Measurements from ENCODE around the gene SPINT2.

SPINT2 gene

DNA sequence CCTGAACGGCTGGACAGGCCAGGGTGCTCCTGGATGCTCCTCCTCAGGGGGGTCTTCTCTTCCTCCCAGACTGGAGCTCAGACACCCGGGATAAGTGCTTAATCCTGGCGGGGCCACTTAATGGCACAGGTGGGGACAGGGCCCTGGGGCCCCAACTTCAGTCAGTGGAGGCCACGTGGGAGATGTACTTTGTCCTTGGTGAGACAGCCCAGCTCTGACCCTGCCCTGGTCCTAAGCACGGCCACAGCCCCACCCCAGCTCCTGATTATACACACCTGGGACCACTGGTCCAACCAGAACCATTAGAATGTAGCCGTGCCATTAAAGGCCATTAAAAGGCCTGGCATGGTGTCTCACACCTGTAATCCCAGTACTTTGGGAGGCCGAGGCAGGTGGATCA lies 16.0 kb upstream of the SPINT2 start:
- TF ChIP-seq CTCF (IDR thresholded peaks at IDR 0.05) = no peak

DNA sequence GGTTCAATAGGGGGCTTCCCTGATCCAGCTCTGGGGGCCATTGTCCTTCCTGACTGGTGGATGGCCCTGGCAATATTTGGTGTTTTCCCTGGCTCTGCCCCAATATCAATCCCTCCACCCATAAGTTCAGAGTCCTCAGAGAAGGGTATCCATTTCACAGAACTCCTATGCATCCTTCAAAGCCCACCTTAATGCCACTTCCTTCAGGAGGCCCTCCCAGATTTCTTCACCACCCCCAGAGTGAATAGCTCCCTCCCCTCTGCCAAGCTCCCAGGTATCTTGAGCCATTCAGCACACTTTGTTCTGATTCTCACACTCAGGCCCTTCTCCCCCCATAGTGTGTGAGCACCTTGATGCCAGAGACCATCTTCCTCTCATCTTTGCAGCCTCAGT lies 13.9 kb upstream of the SPINT2 start:
- no peak for TF ChIP-seq CTCF (IDR thresholded peaks at IDR 0.05)

DNA sequence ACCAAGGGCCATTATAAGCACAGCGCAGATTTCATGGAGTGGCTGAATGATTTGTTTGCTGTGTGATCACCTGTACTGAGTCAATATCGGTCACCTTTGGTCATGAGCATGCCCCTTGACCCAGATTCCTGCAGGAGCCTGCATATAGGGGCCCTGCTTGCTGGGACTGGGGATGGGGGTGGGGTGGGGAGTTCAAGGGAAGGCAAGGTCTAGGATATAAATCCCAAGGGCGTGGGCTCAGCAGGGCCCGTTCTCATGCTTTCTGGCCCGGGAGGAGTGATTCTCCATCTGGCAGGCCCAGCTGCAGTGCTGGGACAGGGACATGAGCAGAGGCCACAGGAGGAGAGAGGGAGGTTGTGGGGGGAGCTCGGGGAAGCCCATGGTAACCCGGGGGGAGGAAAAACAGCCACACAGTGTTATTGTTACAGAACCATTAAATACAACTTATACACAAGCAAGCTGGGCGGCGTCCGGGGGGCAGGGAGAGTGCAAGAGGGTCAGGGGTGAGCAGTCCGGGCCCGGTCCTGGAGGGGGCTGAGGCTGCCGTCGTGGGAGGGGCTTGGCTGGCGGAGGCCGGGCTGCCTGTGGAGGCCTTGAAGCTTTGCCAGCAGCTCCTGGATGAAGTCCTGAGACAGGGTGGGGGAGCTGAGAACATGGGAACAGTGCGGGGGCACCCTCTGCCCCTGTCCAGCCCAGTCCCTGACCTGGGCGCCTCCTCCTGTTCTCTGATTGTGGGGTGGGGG lies 13.4 kb upstream of the SPINT2 start:
- no peak for TF ChIP-seq CTCF (IDR thresholded peaks at IDR 0.05)

GRCh38 chr19:38251564-38252051 lies 12.8 kb upstream of the SPINT2 start:
- TF ChIP-seq CTCF (IDR thresholded peaks at IDR 0.05) = no peak

DNA sequence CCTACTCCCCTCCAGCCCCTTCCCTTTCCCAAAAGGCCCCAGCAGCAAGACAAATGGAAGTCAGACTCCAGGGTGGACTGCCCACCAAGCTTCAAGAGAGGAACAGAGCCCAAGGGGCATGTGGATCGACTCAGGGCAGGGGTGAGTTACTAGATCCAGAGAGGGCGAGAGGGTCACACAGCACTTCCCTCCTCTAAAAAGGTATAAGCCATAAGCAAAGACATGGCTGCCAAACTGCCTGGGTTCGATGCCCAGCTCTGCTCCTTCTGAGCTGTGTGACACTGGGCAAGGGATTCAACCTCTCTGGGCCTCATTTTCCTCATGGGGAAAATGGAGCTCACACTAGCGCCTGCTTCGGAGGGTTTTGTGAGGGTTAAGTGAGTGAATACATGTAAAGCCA lies 12.0 kb upstream of the SPINT2 start:
- no peak for TF ChIP-seq CTCF (IDR thresholded peaks at IDR 0.05)

- TF ChIP-seq CTCF (IDR thresholded peaks at IDR 0.05) = no peak
These were observed 11.3 kb upstream of the SPINT2 start for GRCh38 chr19:38252941-38253691.

- TF ChIP-seq CTCF (IDR thresholded peaks at IDR 0.05) = no peak
These were observed 10.6 kb upstream of the SPINT2 start for GRCh38 chr19:38253788-38254187.

Measured in LNCAP (cell line).